Thoracic aorta (tissue), 2 donors: ENCODE results near the gene IQCH. TPM values are rescaled to one million over a fixed set of nuclear protein-coding genes. Genes with fewer than 3 reads are reported as not detected.

ENCODE experiments used
- ATAC-seq: fragments of 150-250 bp; one replicate; pipeline ENCODE4 v1.8.0; 2017; ENCODE audit warnings: low read depth; ENCODE audit not compliant: insufficient number of reproducible peaks, low FRiP score
- DNase-seq: peaks from one replicate; pipeline ENCODE4 v3.0.0-alpha.2; 2020; ENCODE audit warnings: low spot score
- H3K27ac ChIP-seq, 2 donors: fragments of 200-600 bp; sonication (generic); 1 replicate in 1 of 2; 2 replicates in 1 of 2; pipeline ENCODE4 v1.5.1; 2016; ENCODE audit warnings: mild to moderate bottlenecking in 2 of 2, moderate library complexity in 2 of 2
- H3K27me3 ChIP-seq: fragments of 200-600 bp; sonication (generic); replicated peaks from 2 replicates; pipeline ENCODE4 v1.6.0; 2016; ENCODE audit warnings: mild to moderate bottlenecking; ENCODE audit not compliant: insufficient read depth
- H3K36me3 ChIP-seq: fragments of 200-600 bp; sonication (generic); one replicate; pipeline ENCODE4 v1.5.1; 2016
- H3K4me1 ChIP-seq, 2 donors: fragments of 200-600 bp; sonication (generic); 1 replicate in 1 of 2; 2 replicates in 1 of 2; pipeline versions ENCODE4 v1.5.1 to v1.6.0; 2016; ENCODE audit warnings: low read depth in 2 of 2, mild to moderate bottlenecking in 1 of 2; ENCODE audit not compliant: control insufficient read depth in 1 of 2
- H3K4me3 ChIP-seq: fragments of 200-600 bp; sonication (generic); 2 replicates; pipeline ENCODE4 v1.5.1; 2016; ENCODE audit warnings: mild to moderate bottlenecking
- H3K9me3 ChIP-seq: fragments of 200-600 bp; sonication (generic); 2 replicates; pipeline ENCODE4 v1.5.1; 2016
- CTCF ChIP-seq: fragments of 200-600 bp; sonication (generic); IDR thresholded peaks from one replicate; pipeline ENCODE4 v1.5.1; 2019; ENCODE audit warnings: antibody characterized with exemption
- total RNA-seq, 2 donors: library from RNA; depleted of rRNA; stranded (reverse); fragments of >200 nt; gene quantifications; one replicate each; pipeline versions ENCODE4 v1.1.0 to v1.2.3, GENCODE V29; 2016

IQCH gene
- total RNA-seq, 2 donors from 2014 or later = 0.14 to 2.3 TPM

- peaks cover 3% of the 10 kb centered on the region for H3K36me3 ChIP-seq
- DNase-seq = no peak
- no peak overlapping the region for H3K27ac ChIP-seq
- no peaks in the 10 kb centered on the region for H3K9me3 ChIP-seq
- TF ChIP-seq CTCF = no peak
- H3K27me3 ChIP-seq = no peaks in the 10 kb centered on the region
- no peak overlapping the region for H3K4me3 ChIP-seq
- H3K4me1 ChIP-seq = no peaks in the 10 kb centered on the region
- no peak for ATAC-seq
These were observed 256.1 kb downstream of the IQCH start for GRCh38 chr15:67510597-67511190.

- H3K36me3 ChIP-seq = peaks cover 3% of the 10 kb centered on the region
- no peaks in the 10 kb centered on the region for H3K4me1 ChIP-seq
- DNase-seq (no peak), ATAC-seq (no peak)
- no peak overlapping the region for H3K27ac ChIP-seq
- H3K4me3 ChIP-seq = no peak overlapping the region
- H3K9me3 ChIP-seq = no peaks in the 10 kb centered on the region
- TF ChIP-seq CTCF = no peak
- H3K27me3 ChIP-seq = no peaks in the 10 kb centered on the region
These were observed 257.0 kb downstream of the IQCH start for GRCh38 chr15:67511606-67512005.

- no peak for DNase-seq
- Histone ChIP-seq H3K4me1 (no peaks in the 10 kb centered on the region), H3K9me3 (no peaks in the 10 kb centered on the region), H3K4me3 (no peak overlapping the region), H3K27me3 (no peaks in the 10 kb centered on the region), H3K36me3 (peaks cover 3% of the 10 kb centered on the region), H3K27ac (no peak overlapping the region)
- no peak for TF ChIP-seq CTCF
- ATAC-seq = no peak
These were observed 257.6 kb downstream of the IQCH start for GRCh38 chr15:67512140-67512539.

- no peak for ATAC-seq
These were observed 258.5 kb downstream of the IQCH start for GRCh38 chr15:67512933-67513714.

More at GRCh38 chr15:67512933-67513714, 258.5 kb downstream of the IQCH start:
- Histone ChIP-seq H3K4me1 (no peaks in the 10 kb centered on the region), H3K36me3 (peaks cover 3% of the 10 kb centered on the region), H3K9me3 (no peaks in the 10 kb centered on the region), H3K27me3 (no peaks in the 10 kb centered on the region), H3K4me3 (no peak overlapping the region), H3K27ac (no peak overlapping the region)
- TF ChIP-seq CTCF = no peak
- no peak for DNase-seq
